GM19372 (cell line): ENCODE measurements around the gene TNNC1.

Source experiments
- ATAC-seq: cut with Tn5 transposase; IDR thresholded peaks from one replicate; pipeline ENCODE4 v1.9.1; 2021; ENCODE audit warnings: mild to moderate bottlenecking, low read depth, moderate library complexity; ENCODE audit not compliant: unreplicated experiment

TNNC1 gene

DNA sequence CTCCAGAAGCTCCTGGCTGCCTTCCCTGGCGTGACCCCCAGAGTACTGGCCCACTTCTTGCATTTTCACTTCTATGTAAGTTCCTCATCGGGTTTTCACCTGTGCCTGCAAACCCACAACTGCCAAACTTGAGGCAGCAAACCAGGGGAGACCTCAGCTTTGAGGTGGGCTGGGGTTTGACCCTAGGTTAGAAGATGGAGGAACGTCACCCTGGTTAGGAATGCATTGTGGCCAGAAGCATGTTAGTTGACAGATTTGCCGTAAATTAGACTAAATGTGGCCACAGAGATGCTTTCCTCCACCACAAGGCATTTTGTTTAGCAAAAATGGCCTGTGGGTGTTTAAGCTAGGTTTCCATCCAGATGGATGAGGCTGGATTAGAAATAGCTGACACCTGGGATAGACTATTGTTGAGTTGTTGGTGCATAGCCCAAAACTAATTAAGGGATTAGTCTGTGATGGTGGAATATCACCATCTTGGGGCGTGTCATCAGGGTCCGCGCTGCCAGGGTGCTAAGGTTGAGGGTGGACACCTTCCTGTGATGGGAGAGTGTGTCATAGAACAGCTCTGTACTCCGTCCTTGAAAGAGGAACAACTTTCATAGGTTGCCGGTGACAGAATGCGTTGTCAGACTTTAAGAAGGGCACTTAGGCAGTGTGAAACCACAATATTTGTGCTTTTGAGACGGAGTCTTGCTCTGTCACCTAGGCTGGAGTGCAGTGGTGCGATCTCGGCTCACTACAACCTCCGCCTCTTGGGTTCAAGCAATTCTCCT, 5.1 kb upstream of the TNNC1 start:
- ATAC-seq, result no peak

DNA sequence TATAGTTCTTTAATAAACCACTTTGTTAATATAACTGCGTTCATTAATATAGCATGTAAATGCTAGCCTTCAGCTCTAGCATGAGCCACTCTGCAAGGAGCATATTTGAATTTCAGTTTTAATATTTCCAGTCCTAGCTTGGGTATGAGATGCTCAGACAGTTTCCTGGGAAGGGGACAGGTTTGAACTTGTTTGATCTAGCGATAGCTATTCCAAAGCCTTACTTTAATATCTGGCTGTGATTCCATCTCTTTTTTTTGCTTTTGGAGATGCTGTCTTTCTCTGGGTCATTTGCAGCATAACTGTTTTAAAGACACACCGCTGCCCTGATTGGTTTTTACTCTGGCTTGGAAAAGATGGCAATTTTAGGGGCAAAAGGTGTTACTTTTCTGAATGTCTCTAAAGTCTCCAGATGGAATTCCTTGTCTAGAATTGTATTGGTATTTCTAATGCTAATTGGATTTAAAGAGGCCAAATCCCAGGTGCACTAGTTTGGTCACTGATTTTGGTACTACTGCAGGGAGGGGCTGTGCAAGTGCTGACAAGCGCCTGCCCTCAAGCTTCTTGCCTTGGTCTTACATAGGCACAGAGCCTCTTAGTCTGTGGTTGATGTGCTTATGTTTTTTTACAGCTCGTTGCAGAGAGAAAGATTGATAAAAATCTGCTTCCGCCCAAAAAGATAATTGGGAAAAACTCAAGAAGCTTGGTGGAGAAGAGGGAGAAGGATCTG, 4.4 kb upstream of the TNNC1 start:
- ATAC-seq, result no peak

DNA sequence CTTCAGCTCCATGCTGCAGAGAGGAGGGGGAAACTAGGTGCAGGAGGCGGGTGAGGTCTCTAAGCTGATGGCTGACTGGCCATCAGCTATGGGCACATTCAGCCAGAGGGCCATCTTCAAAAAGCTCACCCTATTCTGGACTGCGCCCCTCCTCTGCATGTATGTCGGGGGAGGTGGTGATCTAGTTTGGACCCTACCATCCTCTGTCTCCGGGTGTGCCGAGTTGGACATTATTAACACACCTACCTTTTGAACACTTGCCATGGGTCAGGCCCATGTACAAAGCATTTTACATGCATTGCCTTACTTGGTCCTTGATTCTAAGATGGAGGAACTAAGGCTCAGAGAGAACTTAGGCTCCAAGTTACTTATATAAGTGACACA, 3.0 kb upstream of the TNNC1 start:
- ATAC-seq, result no peak

DNA sequence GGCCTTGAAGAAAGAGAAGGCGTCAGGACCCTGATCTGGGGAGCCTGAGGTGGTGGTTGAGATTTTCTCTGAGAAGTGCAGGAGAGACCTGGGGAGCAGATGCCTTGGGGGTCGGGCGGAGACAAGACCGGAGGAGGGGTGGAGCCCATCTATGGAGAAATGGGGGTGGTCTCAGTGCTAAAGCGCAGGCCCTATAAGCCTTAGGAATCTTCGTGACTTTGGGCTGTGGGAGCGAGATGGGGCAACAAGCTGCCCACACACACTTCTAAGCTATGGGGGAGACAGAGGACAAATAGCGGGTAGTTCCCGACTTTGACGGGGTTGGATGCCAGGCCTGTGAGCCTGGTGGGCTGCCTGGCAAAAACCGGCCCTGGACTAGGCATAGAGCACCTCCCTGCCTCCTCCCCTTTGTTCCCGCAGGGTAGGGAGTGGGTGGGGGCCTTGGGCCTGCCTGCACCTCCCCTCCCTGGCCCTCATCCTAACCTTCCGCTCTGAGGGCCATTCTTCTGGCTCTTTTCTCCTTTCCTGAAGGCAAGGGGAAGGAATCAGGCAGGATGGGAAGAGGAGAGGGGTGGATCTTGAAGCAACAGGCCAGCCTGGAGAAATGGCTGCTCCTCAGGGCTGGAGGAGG, 2.4 kb upstream of the TNNC1 start:
- no peak for ATAC-seq

DNA sequence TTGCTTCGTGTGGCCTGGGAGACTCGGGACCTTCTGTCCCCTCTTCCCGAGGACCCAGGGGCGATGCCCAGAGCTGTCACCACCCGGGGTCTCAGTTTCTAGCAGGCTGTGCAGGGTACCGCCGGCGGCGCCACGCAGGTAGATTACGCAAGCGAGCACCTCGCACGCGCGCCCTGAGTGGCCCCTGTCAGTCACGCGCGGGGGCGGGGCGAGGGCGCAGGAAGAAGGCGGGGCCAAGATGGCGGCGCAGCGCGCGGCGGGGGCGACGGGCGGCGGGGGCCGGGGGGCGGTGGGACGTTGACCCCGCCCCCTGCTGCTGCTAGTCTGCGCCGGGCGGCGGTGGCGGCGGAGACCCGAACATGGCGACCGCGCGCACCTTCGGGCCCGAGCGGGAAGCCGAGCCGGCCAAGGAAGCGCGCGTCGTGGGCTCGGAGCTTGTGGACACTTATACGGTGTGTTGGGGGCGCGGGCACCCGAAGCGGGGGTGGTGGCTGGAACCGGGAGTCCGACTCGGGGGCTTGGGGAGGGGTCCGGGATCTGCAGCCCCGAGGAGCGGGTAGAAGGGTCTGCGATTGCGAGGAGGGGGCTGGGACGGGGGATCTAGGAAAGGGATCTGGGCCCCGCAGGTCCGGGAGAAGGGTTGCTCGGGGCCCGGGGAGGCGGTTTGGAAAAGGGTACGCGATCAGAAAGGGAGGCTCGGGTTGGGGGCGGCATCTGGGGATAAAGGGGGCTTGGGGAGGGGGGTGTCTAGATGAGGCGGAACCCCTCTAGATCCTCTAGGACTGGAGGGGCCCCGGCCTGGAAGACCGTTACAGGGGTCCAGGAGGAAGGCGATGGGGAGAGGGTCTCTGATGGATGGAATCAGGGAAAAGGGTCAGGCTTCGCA, 1.7 kb upstream of the TNNC1 start, which contains the start of gene NISCH:
Gene NISCH (plus strand): TSS at position 322 of the 886 bp plus-strand sequence. CDS start 38 bp downstream, at position 360.
- peak; percentile 82 for ATAC-seq

DNA sequence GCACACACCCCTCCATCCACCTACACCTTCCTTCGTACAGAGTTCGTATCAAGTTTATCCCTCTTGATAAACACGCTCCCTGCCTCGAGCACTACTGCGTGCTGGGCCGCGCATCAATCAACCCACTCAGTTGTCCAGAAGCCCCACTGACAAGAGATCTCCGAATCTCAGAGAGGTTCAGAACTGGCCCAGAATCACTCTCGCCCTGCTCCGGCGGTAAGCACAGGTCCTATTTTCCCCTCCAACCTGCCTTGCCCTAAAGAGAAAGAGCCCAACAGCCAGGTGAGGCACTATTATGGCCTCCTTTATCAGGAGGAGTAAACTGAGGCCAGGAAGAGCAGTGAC, 1.1 kb upstream of the TNNC1 start:
- ATAC-seq, result no peak

DNA sequence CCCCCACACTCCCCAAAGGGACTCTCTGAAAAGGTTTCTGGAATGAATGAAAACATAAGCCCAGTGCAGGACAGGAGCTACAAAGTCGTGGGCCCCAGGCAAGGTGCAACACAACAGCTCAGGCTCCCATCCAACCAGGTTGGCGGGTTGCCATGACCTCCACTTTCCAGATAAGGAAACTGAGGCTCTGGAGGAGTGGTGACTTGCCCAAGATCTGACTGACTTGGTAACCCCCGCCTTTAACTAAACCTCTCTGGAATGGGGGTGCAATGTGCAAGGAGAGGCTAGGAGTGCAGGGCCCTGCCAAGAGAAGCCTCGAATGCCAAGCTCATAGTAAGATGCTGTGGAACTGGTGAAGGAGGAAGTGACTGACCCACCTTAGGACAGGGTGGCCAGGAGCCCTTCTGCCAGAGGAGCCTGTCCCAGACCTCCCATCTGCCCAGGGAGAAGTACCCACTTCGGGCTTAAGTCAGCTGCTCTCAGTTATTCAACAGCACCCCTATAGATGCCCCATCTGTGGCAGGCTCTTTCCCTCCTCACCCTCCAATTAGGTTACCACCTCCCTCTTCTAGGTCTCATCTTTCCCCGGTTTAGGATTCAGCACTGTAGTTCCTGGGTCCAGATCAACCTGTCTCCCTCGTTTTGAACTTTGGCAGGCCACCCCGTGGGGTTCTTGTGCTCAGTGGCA, 553 bp upstream of the TNNC1 start:
- ATAC-seq, result no peak

DNA sequence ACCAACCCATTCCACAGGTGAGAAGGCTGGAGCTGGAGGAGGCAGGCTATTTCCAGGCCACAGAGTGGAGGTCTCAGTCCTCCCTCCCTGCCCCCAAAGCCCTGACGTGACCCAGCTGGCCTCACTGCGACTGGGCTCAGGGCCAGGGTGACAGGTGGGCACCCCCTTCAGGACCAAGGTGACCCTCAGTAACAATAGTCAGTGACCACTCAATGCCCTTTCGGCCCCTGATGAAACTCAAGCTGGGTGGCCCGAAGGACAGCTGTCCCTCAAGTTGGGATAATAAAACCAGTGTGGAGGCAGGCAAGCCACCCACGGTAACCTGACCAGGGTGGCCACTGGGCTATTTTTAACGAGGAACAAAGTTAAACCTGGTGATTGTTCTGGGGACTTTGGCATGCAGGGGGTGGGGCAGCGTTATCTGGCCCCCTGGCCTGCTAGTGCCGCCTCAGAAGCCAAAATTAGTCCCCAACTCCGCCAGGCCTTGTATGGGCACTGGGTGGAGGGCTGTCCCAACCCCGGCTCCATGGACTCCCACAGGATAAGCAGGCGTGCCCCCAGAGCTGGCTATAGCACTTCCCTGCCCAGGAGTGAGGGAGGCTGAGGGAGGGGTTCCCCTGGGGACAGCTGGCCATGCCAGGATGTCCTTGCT, 1.1 kb downstream of the TNNC1 start:
- no peak for ATAC-seq

DNA sequence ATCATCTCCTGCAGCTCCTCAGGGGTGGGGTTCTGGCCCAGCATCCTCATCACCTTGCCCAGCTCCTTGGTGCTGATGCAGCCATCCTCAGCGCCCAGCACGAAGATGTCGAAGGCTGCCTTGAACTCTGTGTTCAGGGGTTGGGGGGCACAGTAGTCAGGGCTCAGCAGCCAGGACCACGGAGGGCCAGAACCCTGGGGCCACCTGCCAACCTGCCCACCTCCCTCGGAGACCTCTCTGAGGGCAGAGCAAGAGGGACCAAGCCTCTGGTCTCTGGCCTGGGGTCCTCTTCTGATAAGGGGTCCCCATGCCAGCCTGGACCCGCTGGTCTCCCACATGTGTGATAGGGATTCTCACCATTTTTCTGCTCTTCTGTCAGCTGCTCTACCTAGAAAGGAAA, 1.7 kb downstream of the TNNC1 start:
- ATAC-seq, result no peak

DNA sequence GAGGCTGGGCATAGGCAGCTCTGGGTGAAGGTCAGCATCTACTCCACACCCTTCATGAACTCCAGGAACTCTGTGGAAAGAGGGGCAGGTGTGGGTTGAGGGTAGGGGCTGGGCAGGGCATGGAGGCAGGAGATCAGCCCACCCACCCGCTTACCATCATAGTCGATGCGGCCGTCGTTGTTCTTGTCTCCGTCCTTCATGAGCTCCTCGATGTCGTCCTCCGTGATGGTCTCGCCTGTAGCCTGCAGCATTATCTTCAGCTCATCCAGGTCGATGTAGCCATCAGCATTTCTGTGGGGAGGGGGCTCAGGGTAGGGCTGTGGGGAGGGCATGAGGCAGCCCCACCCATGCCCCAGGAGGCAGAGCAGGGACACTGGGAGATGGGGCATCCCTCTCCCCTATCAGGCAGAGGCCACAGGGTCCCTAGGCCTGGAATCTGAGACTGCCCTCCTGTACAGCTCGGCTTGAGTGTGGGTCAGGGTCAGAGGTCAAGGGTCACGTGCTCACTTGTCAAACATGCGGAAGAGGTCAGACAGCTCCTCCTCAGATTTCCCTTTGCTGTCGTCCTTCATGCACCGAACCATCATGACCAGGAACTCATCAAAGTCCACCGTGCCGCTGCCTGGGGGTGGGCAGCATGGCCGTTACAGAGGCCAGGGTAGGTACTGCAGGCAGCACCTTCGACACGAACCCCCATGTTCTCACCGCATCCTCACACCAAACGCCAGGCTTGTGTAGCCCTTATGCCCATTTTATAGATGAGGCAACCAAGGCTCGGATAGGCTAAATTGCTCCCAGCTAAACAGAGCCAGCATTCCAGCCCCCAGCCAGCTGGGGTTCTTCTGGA, 2.4 kb downstream of the TNNC1 start:
- no peak for ATAC-seq

DNA sequence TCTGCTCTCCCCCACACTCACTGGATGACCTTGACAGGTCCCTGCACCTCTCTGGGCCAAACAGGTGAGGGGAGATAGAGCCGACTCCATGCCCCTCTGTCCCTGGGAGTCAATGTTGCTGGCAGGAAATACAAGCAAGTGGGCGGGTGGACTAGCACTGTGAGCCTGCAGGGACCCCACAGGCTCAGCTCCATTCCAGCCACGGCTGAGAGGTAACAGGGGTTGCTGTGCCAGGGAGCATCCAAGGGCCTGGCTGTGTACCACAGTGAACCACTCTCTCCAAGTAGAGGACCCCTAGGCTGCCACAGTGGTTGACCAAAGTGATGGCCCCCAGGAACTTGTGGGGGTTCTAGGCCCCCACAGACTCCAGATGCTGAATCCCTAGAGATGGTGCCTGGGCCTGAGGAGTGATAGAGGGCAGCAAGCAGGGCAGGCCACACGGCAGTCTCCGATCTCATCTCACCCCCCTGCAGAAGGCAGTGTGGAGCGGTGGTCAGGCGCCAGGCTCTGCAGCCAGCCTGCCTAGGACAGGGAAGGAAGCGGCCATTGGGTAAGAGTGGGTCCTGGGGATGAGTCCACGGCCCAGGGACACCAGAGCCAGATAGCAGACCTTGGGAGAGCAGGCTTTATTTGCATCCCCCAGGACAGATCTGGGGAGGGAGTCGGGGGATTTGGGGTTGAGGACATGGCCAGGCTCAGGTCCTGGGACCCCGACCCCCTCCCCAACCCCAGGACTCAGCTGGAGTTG, 3.2 kb downstream of the TNNC1 start:
- ATAC-seq, result no peak

DNA sequence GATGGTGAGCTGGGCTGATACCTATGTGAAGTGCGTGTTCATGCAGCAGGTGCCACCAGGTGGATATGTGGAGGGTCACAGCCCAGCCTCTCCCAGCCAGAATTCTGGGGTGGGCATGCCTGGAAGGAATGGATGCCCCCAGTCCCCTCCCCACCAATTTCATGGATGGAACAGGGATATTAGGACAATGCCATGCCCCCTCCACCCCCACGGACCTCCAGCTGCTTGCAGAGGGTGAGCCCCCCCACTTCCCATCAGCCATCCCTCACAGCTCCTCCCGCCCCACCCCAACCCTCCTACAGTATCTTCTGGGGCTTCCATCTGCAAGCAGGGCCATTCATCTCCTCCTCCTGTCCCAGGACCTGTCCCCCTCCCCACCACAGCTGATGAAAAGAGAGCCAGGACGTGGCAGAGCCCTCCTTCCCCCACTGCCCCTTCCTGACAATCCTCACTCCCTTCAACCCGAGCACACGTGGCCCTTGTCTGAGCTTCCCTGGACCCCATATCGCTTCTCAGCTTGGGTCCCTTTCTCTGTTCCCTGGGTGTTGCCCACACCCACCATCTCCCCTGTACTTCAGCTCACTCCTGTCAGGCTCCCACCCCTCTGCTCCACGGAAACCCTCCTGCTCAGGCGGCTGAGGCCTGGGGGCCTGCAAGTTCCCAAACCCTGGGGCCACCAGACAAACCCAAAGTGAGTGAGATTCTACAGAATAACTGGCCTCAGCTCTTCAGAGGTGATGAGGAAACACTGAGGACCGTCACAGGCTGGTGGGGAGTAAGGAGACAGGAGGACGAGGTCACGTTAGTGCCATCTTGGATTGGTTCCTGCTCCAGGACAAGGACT, 6.1 kb downstream of the TNNC1 start:
- no peak for ATAC-seq

DNA sequence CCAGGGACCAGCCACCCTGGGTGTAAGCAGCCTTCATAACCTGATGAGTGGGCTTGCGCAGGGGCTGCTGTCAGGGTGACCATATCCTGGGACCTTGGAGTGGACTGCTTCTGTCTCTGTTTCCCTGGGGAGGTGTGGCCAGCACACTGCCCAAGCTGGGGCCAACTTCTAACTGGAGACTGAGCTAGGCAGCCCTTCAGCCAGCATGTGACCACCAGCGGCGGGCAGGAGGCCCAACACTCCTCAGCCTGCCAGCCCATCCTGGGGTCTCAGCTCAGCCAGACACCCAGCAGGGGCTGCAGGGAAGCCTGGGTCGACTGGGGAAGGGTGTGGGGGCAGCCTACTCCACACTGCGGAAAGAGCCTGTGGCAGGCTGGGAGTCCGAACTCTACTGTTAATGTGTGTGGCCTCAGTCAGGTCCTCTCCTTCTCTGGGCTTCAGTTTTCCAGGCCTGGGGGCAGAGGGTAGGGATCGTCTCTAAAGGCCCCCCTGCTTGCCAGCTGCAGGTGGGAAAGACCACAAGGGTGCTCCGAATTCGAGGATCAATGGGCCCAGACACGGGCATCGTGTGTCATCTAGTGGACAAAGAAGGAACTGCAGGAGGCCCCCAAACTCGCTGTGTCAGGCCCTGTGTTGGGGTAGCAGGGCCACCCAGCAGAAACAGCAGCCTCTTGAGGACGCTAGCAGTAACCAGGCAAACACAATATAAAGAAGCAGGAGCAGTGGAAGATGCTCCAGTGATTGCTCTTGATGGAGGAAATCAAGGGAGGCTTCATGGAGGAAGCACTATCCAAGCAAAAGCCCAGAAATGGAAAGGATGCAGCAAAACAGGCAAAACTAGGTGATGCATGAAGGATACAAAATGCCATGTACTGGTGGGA, 7.0 kb downstream of the TNNC1 start:
- ATAC-seq, result no peak

DNA sequence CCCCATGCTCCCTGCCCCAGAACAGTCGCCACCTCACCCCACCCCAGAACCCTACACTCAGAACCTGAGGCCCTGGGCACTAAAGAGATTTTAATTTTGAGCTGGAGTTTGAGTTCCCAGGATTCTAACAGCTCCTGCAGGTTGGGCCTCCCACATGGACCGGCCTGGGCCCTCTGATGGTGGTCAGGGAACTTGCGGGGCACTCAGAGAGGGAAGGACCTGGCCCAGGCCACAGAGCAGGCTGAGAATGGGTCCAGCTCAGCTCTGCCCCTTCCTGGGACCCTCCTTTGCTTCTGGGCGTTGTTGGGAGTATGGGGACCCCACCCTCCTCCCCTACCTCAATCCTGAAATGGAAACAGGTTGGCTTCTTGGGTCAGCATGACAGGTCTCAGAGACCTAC, 7.8 kb downstream of the TNNC1 start:
- no peak for ATAC-seq

DNA sequence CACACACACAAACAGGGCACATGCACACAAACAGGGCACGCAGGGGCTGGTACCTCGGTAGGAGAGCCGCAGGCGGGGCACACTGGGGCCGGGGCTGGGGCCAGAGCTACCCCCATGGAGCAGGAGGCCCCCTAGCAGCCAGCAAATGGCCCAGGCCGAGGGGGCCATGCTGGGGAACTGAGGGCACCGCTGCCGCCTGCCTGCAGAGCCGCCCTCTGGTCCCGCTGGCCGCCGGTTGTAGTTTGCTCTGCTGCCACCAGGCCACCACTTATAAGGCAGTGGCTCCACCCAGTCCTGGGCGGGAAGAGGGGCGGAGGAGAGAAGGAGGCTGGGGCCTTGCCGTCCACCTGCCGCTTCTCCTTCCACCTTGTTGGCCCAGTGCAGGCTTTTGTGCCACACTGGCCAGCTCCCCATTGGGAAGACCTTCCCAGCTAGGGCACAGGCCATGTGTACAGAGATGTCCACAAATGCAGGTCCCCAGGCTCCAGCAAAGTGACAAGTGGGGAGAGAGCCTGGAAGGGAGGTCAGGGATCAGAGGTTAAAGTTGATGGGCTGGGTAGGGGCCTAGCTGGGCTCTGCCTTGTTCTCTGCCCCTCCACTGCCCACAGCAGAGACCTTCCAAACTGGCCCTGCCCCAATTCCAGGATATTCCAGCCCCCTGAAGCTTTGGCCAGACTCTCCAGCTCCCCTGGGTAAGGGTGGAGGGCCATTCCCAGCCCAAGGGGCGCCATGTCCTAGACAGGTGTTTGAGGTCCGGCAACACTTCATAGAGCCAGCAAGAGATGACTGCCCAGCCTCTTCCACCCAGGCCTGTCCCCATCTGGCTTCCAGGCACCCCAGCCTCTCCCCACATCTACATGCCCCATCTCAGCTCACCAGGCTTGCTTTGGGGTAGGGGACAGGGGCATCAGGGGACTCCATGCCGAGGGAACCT, 8.7 kb downstream of the TNNC1 start, which contains the start of gene SEMA3G:
Gene SEMA3G (minus strand): TSS at position 244 of the 934 bp plus-strand sequence. CDS start 76 bp downstream, at position 168.
- peak; percentile 86 for ATAC-seq
